Mesenchymal stem cell (in vitro differentiated cells and primary cell): Measurements from ENCODE around the gene CDK15.
"Not testable (repeated sequence)": the region's sequence is repeated elsewhere in the genome, so short reads cannot be mapped to it uniquely, and the experiment has no call there.

Experiments used
- DNase-seq: peaks from one replicate; pipeline ENCODE4 v3.0.0-alpha.2; 2013
- H2AFZ ChIP-seq: one replicate; pipeline ENCODE4 v1.6.1; 2013; ENCODE audit warnings: low read depth, mild to moderate bottlenecking, control low read depth, inconsistent platforms, low read length, moderate library complexity
- H2AK5ac ChIP-seq: 2 replicates; pipeline ENCODE4 v1.6.1; 2013; ENCODE audit warnings: low read length, moderate library complexity, mild to moderate bottlenecking, inconsistent platforms; ENCODE audit not compliant: severe bottlenecking
- H2BK120ac ChIP-seq: one replicate; pipeline ENCODE4 v1.6.1; 2013; ENCODE audit warnings: low read depth, mild to moderate bottlenecking, inconsistent platforms, low read length, moderate library complexity
- H2BK12ac ChIP-seq, 2 experiments: one replicate each; pipeline ENCODE4 v1.6.1; 2013; ENCODE audit warnings: inconsistent platforms in 2 of 2, low read length in 2 of 2, mild to moderate bottlenecking in 2 of 2, moderate library complexity in 2 of 2, control low read depth in 1 of 2
- H2BK15ac ChIP-seq: one replicate; pipeline ENCODE4 v1.6.1; 2013; ENCODE audit warnings: mild to moderate bottlenecking, low read depth, inconsistent platforms; ENCODE audit not compliant: poor library complexity, severe bottlenecking
- H2BK5ac ChIP-seq: 2 replicates; pipeline ENCODE4 v1.6.1; 2013; ENCODE audit warnings: low read depth, mild to moderate bottlenecking, low read length, control low read depth, inconsistent platforms; ENCODE audit not compliant: poor library complexity, severe bottlenecking
- H3K14ac ChIP-seq, 2 experiments: one replicate each; pipeline ENCODE4 v1.6.1; 2013; ENCODE audit warnings: inconsistent platforms in 2 of 2, low read length in 2 of 2, control low read depth in 1 of 2, mild to moderate bottlenecking in 1 of 2, moderate library complexity in 1 of 2
- H3K18ac ChIP-seq, 2 experiments: one replicate each; pipeline ENCODE4 v1.6.1; 2013; ENCODE audit warnings: inconsistent platforms in 2 of 2, low read length in 2 of 2, control low read depth in 1 of 2, low read depth in 1 of 2, mild to moderate bottlenecking in 1 of 2
- H3K23ac ChIP-seq, 2 experiments: one replicate each; pipeline ENCODE4 v1.6.1; 2013; ENCODE audit warnings: inconsistent platforms in 2 of 2, low read length in 2 of 2, mild to moderate bottlenecking in 2 of 2, moderate library complexity in 2 of 2, control low read depth in 1 of 2
- H3K27ac ChIP-seq: 2 replicates; pipeline ENCODE4 v1.5.1; 2013; ENCODE audit warnings: mild to moderate bottlenecking, moderate library complexity, low read length, control low read depth, inconsistent platforms; ENCODE audit not compliant: poor library complexity, severe bottlenecking
- H3K27me3 ChIP-seq, 2 experiments: 2 replicates each; pipeline versions ENCODE4 v1.6.1 to v1.7.0; 2013; ENCODE audit warnings: low read length in 2 of 2, mild to moderate bottlenecking in 2 of 2, moderate library complexity in 2 of 2, control low read depth in 1 of 2, inconsistent platforms in 1 of 2; ENCODE audit not compliant: control insufficient read depth in 1 of 2, insufficient read depth in 1 of 2
- H3K36me3 ChIP-seq, 2 experiments: 2 replicates each; pipeline versions ENCODE4 v1.6.1 to v1.7.0; 2013; ENCODE audit warnings: low read length in 2 of 2, control low read depth in 1 of 2, inconsistent platforms in 1 of 2, low read depth in 1 of 2, mild to moderate bottlenecking in 1 of 2; ENCODE audit not compliant: insufficient read depth in 2 of 2, control insufficient read depth in 1 of 2
- H3K4ac ChIP-seq, 2 experiments: one replicate each; pipeline ENCODE4 v1.6.1; 2013; ENCODE audit warnings: inconsistent platforms in 2 of 2, low read length in 2 of 2, mild to moderate bottlenecking in 2 of 2, moderate library complexity in 2 of 2, control low read depth in 1 of 2, low read depth in 1 of 2
- H3K4me1 ChIP-seq: 2 replicates; pipeline ENCODE4 v1.6.1; 2013; ENCODE audit warnings: low read depth, low read length, control low read depth; ENCODE audit not compliant: control insufficient read depth, insufficient read depth
- H3K4me2 ChIP-seq: 2 replicates; pipeline ENCODE4 v1.6.1; 2013; ENCODE audit warnings: low read length, mild to moderate bottlenecking, inconsistent platforms; ENCODE audit not compliant: poor library complexity, severe bottlenecking
- H3K4me3 ChIP-seq, 2 experiments: 2 replicates each; pipeline versions ENCODE4 v1.5.1 to v1.7.0; 2013; ENCODE audit warnings: low read length in 2 of 2, mild to moderate bottlenecking in 2 of 2, control low read depth in 1 of 2, low read depth in 1 of 2; ENCODE audit not compliant: insufficient read depth in 1 of 2
- H3K79me1 ChIP-seq: replicated peaks from 2 replicates; pipeline ENCODE4 v1.6.1; 2013; ENCODE audit warnings: mild to moderate bottlenecking, control low read depth, low read length, inconsistent platforms; ENCODE audit not compliant: poor library complexity, severe bottlenecking
- H3K9ac ChIP-seq: 2 replicates; pipeline ENCODE4 v1.7.0; 2013; ENCODE audit warnings: mild to moderate bottlenecking, low read length, moderate library complexity
- H3K9me3 ChIP-seq: 2 replicates; pipeline ENCODE4 v1.7.0; 2013; ENCODE audit warnings: mild to moderate bottlenecking, low read length; ENCODE audit not compliant: control insufficient read depth
- H4K8ac ChIP-seq: one replicate; pipeline ENCODE4 v1.6.1; 2013; ENCODE audit warnings: inconsistent platforms, mild to moderate bottlenecking, low read length, moderate library complexity
- H4K91ac ChIP-seq: one replicate; pipeline ENCODE4 v1.6.1; 2013; ENCODE audit warnings: mild to moderate bottlenecking, low read length, inconsistent platforms
- WGBS: methylation state at CpG from one replicate; pipeline ENCODE4 v1.1.7; 2013; ENCODE audit warnings: mixed read lengths; 5-methylcytosine and 5-hydroxymethylcytosine counted together

CDK15 gene

GRCh38 chr2:201808027-201808426, 1.7 kb downstream of the CDK15 start:
- Histone ChIP-seq H3K79me1 (no peaks in the 10 kb centered on the region), H3K4me2 (no peak overlapping the region), H3K14ac (no peak overlapping the region), H3K23ac (no peak overlapping the region), H4K8ac (no peak overlapping the region), H2BK120ac (peak overlapping the region; percentile 27), H3K27me3 (no peaks in the 10 kb centered on the region), H2AFZ (no peak overlapping the region), H2BK5ac (peak overlapping the region; percentile 22), H2AK5ac (no peak overlapping the region), H3K9me3 (no peaks in the 10 kb centered on the region), H2BK15ac (no peak overlapping the region), H3K4me1 (peaks cover 6% of the 10 kb centered on the region), H3K4ac (no peak overlapping the region), H3K18ac (no peak overlapping the region), H3K27ac (peak overlapping the region; percentile 98), H3K36me3 (no peaks in the 10 kb centered on the region), H4K91ac (no peak overlapping the region), H2BK12ac (no peak overlapping the region), H3K9ac (peak overlapping the region; percentile 80), H3K4me3 (peak overlapping the region in 1 of 2 experiments; percentile 68)
- 84% methylated on average over 2 of the region's 2 CpGs for WGBS
- no peak for DNase-seq

DNA sequence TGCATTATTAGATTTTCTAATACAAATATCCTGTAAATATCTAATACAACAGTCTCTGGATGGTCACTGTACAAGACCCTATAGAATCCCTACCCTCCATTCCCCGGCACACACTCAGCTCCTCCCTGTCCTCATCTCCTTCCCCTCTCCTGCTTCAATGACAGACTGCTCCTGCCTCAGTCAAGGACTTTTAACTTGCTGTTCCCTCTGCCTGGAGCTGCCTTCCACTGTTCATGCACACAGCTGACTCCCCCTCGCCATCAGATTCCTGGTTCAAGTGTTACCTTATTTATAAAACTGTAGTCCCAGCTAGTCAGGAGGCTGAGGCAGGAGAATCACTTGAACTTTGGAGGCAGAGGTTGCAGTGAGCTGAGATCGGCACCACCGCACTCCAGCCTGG, 3.3 kb downstream of the CDK15 start:
- Histone ChIP-seq H3K36me3 (no peaks in the 10 kb centered on the region), H3K18ac (peak overlapping the region in 1 of 2 experiments; percentile 66), H3K9me3 (no peaks in the 10 kb centered on the region), H3K4me1 (peaks cover 3% of the 10 kb centered on the region), H4K8ac (no peak overlapping the region), H3K14ac (peak overlapping the region in 1 of 2 experiments; percentile 84), H3K27me3 (no peaks in the 10 kb centered on the region), H3K27ac (no peak overlapping the region), H2BK12ac (peak overlapping the region in 1 of 2 experiments; percentile 52), H3K79me1 (no peaks in the 10 kb centered on the region), H2AFZ (no peak overlapping the region), H3K4me3 (no peak overlapping the region), H3K23ac (no peak overlapping the region), H3K4me2 (no peak overlapping the region), H2BK120ac (no peak overlapping the region), H3K4ac (no peak overlapping the region), H3K9ac (no peak overlapping the region), H2AK5ac (no peak overlapping the region), H2BK5ac (no peak overlapping the region), H4K91ac (no peak overlapping the region), H2BK15ac (no peak overlapping the region)
- WGBS, result 84% methylated on average over 1 of the region's 4 CpGs
- DNase-seq, result no peak

GRCh38 chr2:201810604-201811003, 4.3 kb downstream of the CDK15 start:
- not testable (repeated sequence) for H3K4me1 ChIP-seq, H3K4me2 ChIP-seq, H3K18ac ChIP-seq, H3K23ac ChIP-seq, H3K79me1 ChIP-seq, H2AK5ac ChIP-seq, H3K9me3 ChIP-seq, H3K4me3 ChIP-seq, H2AFZ ChIP-seq, H2BK15ac ChIP-seq, H3K27me3 ChIP-seq, H2BK120ac ChIP-seq, H4K8ac ChIP-seq, H2BK12ac ChIP-seq, H3K14ac ChIP-seq, H4K91ac ChIP-seq, H3K9ac ChIP-seq, H3K36me3 ChIP-seq, H2BK5ac ChIP-seq, H3K27ac ChIP-seq, DNase-seq, H3K4ac ChIP-seq
- 90% methylated on average over 7 of the region's 7 CpGs for WGBS

GRCh38 chr2:201813996-201814760, 7.8 kb downstream of the CDK15 start:
- no peaks in the 10 kb centered on the region for H3K9me3 ChIP-seq
- H4K8ac ChIP-seq, result no peak overlapping the region
- H3K4me1 ChIP-seq, result no peaks in the 10 kb centered on the region
- no peaks in the 10 kb centered on the region for H3K79me1 ChIP-seq
- H3K23ac ChIP-seq, result no peak overlapping the region
- H2BK120ac ChIP-seq, result no peak overlapping the region
- H2BK5ac ChIP-seq, result no peak overlapping the region
- DNase-seq, result no peak
- no peaks in the 10 kb centered on the region for H3K27me3 ChIP-seq
- H2AK5ac ChIP-seq, result no peak overlapping the region
- H2AFZ ChIP-seq, result no peak overlapping the region
- no peak overlapping the region for H2BK12ac ChIP-seq
- H3K36me3 ChIP-seq, result no peaks in the 10 kb centered on the region
- H3K4me3 ChIP-seq, result no peak overlapping the region
- H3K4me2 ChIP-seq, result no peak overlapping the region
- H3K9ac ChIP-seq, result no peak overlapping the region
- no peak overlapping the region for H3K27ac ChIP-seq
- H4K91ac ChIP-seq, result no peak overlapping the region
- WGBS, result 89% methylated on average over 7 of the region's 9 CpGs
- no peak overlapping the region for H2BK15ac ChIP-seq
- H3K4ac ChIP-seq, result no peak overlapping the region
- H3K18ac ChIP-seq, result no peak overlapping the region
- no peak overlapping the region for H3K14ac ChIP-seq
